Measurements from ENCODE around the gene TTC31.
"Not testable (repeated sequence)": the region's sequence is repeated elsewhere in the genome, so short reads cannot be mapped to it uniquely, and the experiment has no call there.

TTC31 gene

DNA sequence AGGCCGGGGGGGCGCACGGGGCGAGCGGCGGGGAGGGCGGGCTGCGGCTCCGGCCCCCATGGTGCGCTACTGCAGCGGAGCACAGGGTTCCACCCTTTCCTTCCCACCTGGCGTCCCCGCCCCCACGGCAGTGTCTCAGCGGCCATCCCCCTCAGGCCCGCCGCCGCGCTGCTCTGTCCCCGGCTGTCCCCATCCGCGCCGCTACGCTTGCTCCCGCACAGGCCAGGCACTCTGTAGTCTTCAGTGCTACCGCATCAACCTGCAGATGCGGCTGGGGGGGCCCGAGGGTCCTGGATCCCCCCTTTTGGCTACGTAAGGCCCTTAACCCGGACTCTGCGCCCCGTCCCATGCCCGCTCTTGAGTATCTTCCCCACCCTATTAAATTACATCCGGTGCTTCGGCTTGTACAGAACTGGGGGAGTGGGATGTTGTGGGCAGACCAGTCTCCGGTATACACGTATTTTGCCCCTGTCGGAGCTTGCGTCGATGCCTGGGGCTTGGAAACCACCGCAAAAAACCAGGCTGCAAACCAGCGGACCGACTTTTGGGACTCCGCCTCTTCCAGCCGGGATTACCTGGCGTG is 25.2 kb upstream of the TTC31 start:
- Histone ChIP-seq H3K9me3 (ENCODE audit: severe bottlenecking) (no peaks in the 10 kb centered on the region), H3K27me3 (ENCODE audit: insufficient read depth, poor library complexity, severe bottlenecking) (no peaks in the 10 kb centered on the region), H3K36me3 (ENCODE audit: low read depth) (peaks cover 17% of the 10 kb centered on the region), H3K4me3 (ENCODE audit: severe bottlenecking) (peak overlapping the region; percentile 60), H3K27ac (ENCODE audit: poor library complexity, severe bottlenecking) (peak overlapping the region; percentile 85), H3K4me1 (ENCODE audit: insufficient read depth, poor library complexity, severe bottlenecking) (peaks cover 12% of the 10 kb centered on the region)
- peak; percentile 27 for ATAC-seq (ENCODE audit: low read depth)
- DNase-seq (ENCODE audit: low spot score), result peak; percentile 79
- TF ChIP-seq, protein P1, sequence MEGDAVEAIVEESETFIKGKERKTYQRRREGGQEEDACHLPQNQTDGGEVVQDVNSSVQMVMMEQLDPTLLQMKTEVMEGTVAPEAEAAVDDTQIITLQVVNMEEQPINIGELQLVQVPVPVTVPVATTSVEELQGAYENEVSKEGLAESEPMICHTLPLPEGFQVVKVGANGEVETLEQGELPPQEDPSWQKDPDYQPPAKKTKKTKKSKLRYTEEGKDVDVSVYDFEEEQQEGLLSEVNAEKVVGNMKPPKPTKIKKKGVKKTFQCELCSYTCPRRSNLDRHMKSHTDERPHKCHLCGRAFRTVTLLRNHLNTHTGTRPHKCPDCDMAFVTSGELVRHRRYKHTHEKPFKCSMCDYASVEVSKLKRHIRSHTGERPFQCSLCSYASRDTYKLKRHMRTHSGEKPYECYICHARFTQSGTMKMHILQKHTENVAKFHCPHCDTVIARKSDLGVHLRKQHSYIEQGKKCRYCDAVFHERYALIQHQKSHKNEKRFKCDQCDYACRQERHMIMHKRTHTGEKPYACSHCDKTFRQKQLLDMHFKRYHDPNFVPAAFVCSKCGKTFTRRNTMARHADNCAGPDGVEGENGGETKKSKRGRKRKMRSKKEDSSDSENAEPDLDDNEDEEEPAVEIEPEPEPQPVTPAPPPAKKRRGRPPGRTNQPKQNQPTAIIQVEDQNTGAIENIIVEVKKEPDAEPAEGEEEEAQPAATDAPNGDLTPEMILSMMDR (IDR thresholded peaks at IDR 0.05; ENCODE audit: poor library complexity, severe bottlenecking), result no peak

DNA sequence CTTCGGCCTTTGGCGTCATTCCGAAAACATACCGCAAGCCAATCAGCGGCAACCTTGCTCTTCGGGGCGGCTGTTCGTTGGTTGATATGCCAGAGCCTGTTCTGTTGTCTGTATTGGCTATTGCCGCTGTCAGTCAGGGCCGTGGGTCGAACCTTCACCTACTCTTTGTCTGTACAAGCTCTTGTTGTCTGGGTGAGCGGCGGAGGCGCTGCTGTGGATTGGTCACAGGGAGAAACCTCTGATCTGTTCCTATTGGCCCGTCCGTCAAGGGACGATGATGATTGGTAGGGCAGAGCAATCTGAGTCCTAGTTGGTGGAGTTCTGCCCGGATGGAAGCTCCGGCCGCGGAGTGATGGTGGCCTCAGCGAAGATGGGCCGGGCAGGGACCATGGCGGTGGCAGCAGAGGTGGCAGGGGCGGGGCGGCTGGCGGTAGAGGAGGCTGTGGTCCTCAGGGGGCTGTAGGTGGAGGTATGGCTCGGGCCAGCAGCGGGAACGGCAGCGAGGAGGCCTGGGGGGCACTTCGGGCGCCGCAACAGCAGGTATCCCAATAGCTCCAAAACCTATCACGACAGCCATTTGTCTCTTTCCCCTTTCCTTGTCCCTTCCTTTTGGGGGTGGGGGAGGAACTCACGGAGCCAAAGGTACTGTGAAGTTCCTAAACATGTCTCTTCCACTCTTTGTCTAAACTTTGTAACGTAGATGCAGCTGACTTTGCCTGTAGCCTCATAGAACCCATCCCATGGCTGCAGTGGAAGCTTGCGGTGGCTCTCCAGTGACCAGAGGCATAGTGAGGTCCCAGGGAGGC is 24.5 kb upstream of the TTC31 start, which contains the start of gene WBP1:
Gene WBP1, plus strand, starts transcription at position 307 of the 806 bp plus-strand sequence. Its CDS starts 165 bp downstream, at position 472.
- Histone ChIP-seq H3K4me1 (ENCODE audit: insufficient read depth, poor library complexity, severe bottlenecking) (peaks cover 12% of the 10 kb centered on the region), H3K9me3 (ENCODE audit: severe bottlenecking) (no peaks in the 10 kb centered on the region), H3K36me3 (ENCODE audit: low read depth) (peaks cover 24% of the 10 kb centered on the region), H3K27ac (ENCODE audit: poor library complexity, severe bottlenecking) (peak within 1 kb of the TSS; percentile 85), H3K4me3 (ENCODE audit: severe bottlenecking) (peak within 1 kb of the TSS; percentile 60), H3K27me3 (ENCODE audit: insufficient read depth, poor library complexity, severe bottlenecking) (no peaks in the 10 kb centered on the region)
- peak; percentile 100 for DNase-seq (ENCODE audit: low spot score)
- peak; percentile 89 for ATAC-seq (ENCODE audit: low read depth)
- TF ChIP-seq, protein P1 (IDR thresholded peaks at IDR 0.05; ENCODE audit: poor library complexity, severe bottlenecking), result no peak

DNA sequence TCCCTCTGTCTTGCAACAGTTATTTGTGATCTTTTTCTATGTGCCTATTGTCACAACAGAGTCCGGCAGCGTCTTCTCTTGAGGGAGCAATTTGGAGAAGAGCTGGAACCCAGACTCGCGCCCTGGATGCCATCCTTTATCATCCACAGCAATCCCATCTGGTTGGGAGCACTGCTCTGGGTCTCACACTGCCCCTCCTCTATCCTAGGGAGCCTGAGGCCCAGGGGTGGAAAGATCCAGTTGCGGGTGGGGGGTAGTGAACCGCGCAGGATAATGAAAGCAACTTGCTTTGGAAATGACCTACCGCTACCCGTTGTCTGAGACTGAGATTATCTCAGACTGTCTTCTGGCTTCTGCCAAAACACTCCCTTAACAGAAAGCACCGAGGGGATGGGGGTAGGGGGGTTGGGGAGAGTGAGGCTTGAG is 23.9 kb upstream of the TTC31 start:
- no peaks in the 10 kb centered on the region for H3K27me3 ChIP-seq (ENCODE audit: insufficient read depth, poor library complexity, severe bottlenecking)
- H3K9me3 ChIP-seq (ENCODE audit: severe bottlenecking), result no peaks in the 10 kb centered on the region
- DNase-seq (ENCODE audit: low spot score), result no peak
- peaks cover 24% of the 10 kb centered on the region for H3K36me3 ChIP-seq (ENCODE audit: low read depth)
- H3K4me3 ChIP-seq (ENCODE audit: severe bottlenecking), result peak overlapping the region; percentile 60
- H3K27ac ChIP-seq (ENCODE audit: poor library complexity, severe bottlenecking), result peak overlapping the region; percentile 85
- H3K4me1 ChIP-seq (ENCODE audit: insufficient read depth, poor library complexity, severe bottlenecking), result peaks cover 12% of the 10 kb centered on the region
- TF ChIP-seq, protein P1 (IDR thresholded peaks at IDR 0.05; ENCODE audit: poor library complexity, severe bottlenecking), result no peak
- no peak for ATAC-seq (ENCODE audit: low read depth)

DNA sequence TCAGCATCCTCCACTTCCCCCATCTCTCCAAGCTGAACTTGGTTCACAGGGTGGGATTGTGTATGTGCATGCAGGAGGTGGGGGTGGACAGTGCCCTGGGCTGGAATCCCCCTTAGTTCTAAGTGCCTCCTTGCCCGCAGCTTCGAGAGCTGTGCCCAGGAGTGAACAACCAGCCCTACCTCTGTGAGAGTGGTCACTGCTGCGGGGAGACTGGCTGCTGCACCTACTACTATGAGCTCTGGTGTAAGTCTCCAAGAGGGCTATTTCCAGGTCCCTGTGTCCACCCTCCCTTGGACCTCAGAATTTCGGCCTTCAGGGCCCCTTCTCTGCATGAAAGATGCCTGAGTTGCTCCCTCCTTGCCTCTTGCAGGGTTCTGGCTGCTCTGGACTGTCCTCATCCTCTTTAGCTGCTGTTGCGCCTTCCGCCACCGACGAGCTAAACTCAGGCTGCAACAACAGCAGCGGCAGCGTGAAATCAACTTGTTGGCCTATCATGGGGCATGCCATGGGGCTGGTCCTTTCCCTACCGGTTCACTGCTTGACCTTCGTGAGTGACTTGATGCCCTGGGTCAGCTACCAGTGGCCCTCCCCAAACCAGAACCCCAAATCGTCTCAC is 23.3 kb upstream of the TTC31 start:
- H3K4me3 ChIP-seq (ENCODE audit: severe bottlenecking); ATAC-seq (ENCODE audit: low read depth); DNase-seq (ENCODE audit: low spot score); H3K27me3 ChIP-seq (ENCODE audit: insufficient read depth, poor library complexity, severe bottlenecking); H3K27ac ChIP-seq (ENCODE audit: poor library complexity, severe bottlenecking); H3K9me3 ChIP-seq (ENCODE audit: severe bottlenecking): not testable (repeated sequence)
- peaks cover 12% of the 10 kb centered on the region for H3K4me1 ChIP-seq (ENCODE audit: insufficient read depth, poor library complexity, severe bottlenecking)
- peaks cover 24% of the 10 kb centered on the region for H3K36me3 ChIP-seq (ENCODE audit: low read depth)

DNA sequence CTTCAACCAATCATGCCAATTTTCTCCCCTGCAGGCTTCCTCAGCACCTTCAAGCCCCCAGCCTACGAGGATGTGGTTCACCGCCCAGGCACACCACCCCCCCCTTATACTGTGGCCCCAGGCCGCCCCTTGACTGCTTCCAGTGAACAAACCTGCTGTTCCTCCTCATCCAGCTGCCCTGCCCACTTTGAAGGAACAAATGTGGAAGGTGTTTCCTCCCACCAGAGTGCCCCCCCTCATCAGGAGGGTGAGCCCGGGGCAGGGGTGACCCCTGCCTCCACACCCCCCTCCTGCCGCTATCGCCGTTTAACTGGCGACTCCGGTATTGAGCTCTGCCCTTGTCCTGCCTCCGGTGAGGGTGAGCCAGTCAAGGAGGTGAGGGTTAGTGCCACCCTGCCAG is 22.7 kb upstream of the TTC31 start:
- H3K4me1 ChIP-seq (ENCODE audit: insufficient read depth, poor library complexity, severe bottlenecking), result peaks cover 12% of the 10 kb centered on the region
- H3K27ac ChIP-seq (ENCODE audit: poor library complexity, severe bottlenecking), result not testable (repeated sequence)

More for the DNA sequence above, 22.7 kb upstream of the TTC31 start:
- not testable (repeated sequence) for ATAC-seq (ENCODE audit: low read depth); H3K9me3 ChIP-seq (ENCODE audit: severe bottlenecking); DNase-seq (ENCODE audit: low spot score); H3K27me3 ChIP-seq (ENCODE audit: insufficient read depth, poor library complexity, severe bottlenecking); H3K4me3 ChIP-seq (ENCODE audit: severe bottlenecking)
- peaks cover 24% of the 10 kb centered on the region for H3K36me3 ChIP-seq (ENCODE audit: low read depth)
